ENCODE results near the gene GGA3.

Gene GGA3

DNA sequence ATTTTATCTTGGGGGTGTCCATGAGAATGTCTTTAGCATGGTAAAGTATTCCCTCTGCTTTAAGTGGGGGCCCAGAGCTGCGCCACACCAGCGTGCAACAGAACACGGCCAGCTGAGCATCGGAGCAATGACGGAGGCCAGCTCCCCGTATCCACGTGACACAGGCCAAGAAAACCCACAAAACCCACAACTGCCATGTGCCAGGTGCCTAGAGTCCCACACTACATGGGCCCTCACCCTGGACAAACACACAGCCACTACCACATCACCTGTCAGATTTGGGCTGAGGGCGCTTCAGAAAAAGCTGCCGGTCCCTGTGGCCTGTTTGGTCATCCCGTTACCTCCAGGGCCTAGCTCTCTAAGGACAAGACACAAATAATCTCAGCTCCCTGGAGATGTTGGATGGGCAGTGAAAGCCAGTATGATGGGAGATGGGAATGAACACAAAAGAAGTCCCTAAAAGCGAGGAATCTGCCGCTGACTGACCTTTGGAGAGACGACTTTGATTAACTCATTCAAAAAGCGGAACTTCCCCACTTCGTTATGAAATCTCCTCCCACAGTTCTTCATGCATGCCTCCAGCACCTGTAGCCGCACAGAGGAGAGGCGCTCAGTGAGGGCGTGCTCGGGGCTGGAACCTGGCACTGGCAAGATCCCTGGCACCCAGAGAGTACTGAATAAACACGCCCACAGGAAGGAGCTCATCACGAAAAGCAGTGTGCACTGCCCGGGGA is 17.1 kb downstream of the GGA3 start:
- no peak overlapping the region for H3K4me3 ChIP-seq (ENCODE audit: low read depth, low read length)
- TF ChIP-seq, protein P1, sequence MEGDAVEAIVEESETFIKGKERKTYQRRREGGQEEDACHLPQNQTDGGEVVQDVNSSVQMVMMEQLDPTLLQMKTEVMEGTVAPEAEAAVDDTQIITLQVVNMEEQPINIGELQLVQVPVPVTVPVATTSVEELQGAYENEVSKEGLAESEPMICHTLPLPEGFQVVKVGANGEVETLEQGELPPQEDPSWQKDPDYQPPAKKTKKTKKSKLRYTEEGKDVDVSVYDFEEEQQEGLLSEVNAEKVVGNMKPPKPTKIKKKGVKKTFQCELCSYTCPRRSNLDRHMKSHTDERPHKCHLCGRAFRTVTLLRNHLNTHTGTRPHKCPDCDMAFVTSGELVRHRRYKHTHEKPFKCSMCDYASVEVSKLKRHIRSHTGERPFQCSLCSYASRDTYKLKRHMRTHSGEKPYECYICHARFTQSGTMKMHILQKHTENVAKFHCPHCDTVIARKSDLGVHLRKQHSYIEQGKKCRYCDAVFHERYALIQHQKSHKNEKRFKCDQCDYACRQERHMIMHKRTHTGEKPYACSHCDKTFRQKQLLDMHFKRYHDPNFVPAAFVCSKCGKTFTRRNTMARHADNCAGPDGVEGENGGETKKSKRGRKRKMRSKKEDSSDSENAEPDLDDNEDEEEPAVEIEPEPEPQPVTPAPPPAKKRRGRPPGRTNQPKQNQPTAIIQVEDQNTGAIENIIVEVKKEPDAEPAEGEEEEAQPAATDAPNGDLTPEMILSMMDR (IDR thresholded peaks at IDR 0.05; ENCODE audit: low read depth, low read length): no peak
- TF ChIP-seq POLR2A (IDR thresholded peaks at IDR 0.05; ENCODE audit: extremely low read depth, insufficient read length) (no peak), MYC (IDR thresholded peaks at IDR 0.05; ENCODE audit: low read depth, low read length) (peak; percentile 58; the same call in 1 of the 2 replicates)
- TF ChIP-seq, protein P2, sequence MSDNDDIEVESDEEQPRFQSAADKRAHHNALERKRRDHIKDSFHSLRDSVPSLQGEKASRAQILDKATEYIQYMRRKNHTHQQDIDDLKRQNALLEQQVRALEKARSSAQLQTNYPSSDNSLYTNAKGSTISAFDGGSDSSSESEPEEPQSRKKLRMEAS (IDR thresholded peaks at IDR 0.05; ENCODE audit: low read depth, low read length): peak; percentile 51
- DNase-seq (ENCODE audit: low read depth): peak; percentile 86

DNA sequence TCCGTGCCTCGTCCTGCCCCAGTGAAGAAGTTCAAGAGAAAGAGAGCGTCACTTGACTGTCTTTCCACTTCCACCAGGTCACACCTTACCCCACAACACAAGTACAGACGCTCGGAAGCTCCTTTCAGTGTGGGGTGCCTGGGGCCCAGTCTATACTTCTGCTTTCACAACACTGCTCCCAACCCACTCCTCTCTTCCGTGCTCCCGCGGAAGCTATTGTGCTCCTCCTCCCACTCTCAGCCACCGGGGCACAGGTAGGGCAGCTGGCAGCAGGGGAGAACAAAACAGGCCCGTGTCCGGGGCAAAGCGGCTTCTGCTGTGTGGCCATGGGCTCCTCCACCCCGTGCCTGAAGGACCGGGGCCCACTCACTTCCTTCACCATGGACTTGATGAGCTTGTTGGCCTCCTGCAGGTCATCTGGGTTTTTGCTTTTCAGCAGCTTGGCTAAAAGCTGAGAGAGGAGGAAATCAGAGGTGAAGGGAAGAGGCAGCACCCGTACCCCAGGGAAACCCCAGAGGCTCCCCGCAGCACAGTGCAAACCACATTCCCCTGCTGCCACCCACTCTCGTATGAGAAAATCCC is 18.9 kb downstream of the GGA3 start:
- H3K4me3 ChIP-seq (ENCODE audit: low read depth, low read length): no peak overlapping the region
- TF ChIP-seq, protein P2 (IDR thresholded peaks at IDR 0.05; ENCODE audit: low read depth, low read length): no peak
- TF ChIP-seq MYC (IDR thresholded peaks at IDR 0.05; ENCODE audit: low read depth, low read length): no peak
- TF ChIP-seq POLR2A (IDR thresholded peaks at IDR 0.05; ENCODE audit: extremely low read depth, insufficient read length): no peak
- TF ChIP-seq, protein P1 (IDR thresholded peaks at IDR 0.05; ENCODE audit: low read depth, low read length): no peak
- no peak for DNase-seq (ENCODE audit: low read depth)

DNA sequence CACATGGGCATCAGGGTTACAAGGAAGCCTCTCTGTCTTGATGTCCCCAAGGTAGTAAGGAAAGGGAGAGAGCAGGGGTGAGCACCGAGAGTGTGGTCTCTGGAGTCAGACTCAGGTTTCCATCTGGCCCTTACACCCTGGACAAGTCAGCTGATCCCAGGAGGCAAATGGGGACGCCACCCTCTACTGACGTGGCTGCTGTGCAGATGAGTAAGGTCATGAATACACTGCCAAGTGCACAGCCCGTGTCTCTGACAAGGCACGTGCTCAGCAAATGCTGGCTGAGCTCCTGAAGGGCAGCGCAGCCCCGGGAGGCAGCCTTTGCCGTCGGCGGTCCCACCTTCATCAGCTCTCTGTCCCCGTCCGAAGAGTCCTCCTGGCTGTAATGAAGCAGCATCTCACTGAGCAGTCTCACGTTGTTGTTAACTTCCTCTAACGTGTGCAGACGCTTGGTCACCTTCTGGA is 19.4 kb downstream of the GGA3 start:
- TF ChIP-seq POLR2A (IDR thresholded peaks at IDR 0.05; ENCODE audit: extremely low read depth, insufficient read length): no peak
- TF ChIP-seq, protein P2 (IDR thresholded peaks at IDR 0.05; ENCODE audit: low read depth, low read length): no peak
- no peak for TF ChIP-seq MYC (IDR thresholded peaks at IDR 0.05; ENCODE audit: low read depth, low read length)
- TF ChIP-seq, protein P1 (IDR thresholded peaks at IDR 0.05; ENCODE audit: low read depth, low read length): no peak
- no peak for DNase-seq (ENCODE audit: low read depth)
- H3K4me3 ChIP-seq (ENCODE audit: low read depth, low read length): no peak overlapping the region

DNA sequence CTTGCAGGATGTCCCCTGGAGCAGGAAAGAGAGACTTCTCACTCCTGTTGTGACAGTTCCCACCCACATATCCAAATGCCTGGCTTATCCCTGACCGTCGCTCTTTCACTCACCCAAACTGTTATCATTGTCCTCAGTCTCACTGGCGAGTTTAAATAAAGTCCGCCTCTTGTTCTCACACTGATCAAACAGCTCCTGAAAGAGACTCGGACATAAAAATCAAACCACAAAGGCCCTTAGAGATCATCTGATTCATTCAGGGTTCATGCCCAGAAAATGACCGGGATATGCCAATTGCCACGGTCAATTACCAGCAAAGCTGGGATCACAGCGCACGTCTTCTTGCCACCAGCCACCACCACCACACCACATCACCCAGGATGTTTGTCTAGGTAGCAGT is 19.9 kb downstream of the GGA3 start:
- no peak for DNase-seq (ENCODE audit: low read depth)
- TF ChIP-seq, protein P2 (IDR thresholded peaks at IDR 0.05; ENCODE audit: low read depth, low read length): no peak
- TF ChIP-seq POLR2A (IDR thresholded peaks at IDR 0.05; ENCODE audit: extremely low read depth, insufficient read length) (no peak), MYC (IDR thresholded peaks at IDR 0.05; ENCODE audit: low read depth, low read length) (no peak)
- TF ChIP-seq, protein P1 (IDR thresholded peaks at IDR 0.05; ENCODE audit: low read depth, low read length): no peak
- no peak overlapping the region for H3K4me3 ChIP-seq (ENCODE audit: low read depth, low read length)

DNA sequence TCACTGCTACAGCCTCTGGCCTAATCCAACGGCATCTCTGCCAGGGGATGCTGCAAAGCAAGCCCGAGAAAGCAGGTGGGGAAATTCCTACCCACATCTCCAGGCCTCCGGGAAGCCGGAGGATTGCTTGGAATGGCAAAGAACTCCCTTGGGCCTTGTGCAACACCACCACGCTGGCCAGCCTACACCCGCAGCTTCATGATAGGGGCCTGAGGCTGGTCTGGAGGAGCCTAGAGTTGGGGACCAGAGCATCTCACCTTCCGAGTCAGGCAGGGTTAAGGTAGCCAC is 20.3 kb downstream of the GGA3 start:
- no peak for DNase-seq (ENCODE audit: low read depth)
- no peak overlapping the region for H3K4me3 ChIP-seq (ENCODE audit: low read depth, low read length)
- TF ChIP-seq MYC (IDR thresholded peaks at IDR 0.05; ENCODE audit: low read depth, low read length): no peak
- TF ChIP-seq, protein P2 (IDR thresholded peaks at IDR 0.05; ENCODE audit: low read depth, low read length): no peak
- TF ChIP-seq, protein P1 (IDR thresholded peaks at IDR 0.05; ENCODE audit: low read depth, low read length): no peak
- TF ChIP-seq POLR2A (IDR thresholded peaks at IDR 0.05; ENCODE audit: extremely low read depth, insufficient read length): no peak

All from NB4 (cell line).